HL-60/S4 (cell line): ENCODE data around the gene STAM2.

Source experiments
- in situ Hi-C: fragments of 300-500 bp; cut with MboI; formaldehyde crosslinking; loops from 2 replicates; pipeline ENCODE4 v1.14.3; 2022; ENCODE audit warnings: low sequenced_read_pairs

Gene STAM2

GRCh38 chr2:152078023-152078422 is 97.5 kb downstream of the STAM2 start:
- in situ Hi-C loops = no loop called here

- in situ Hi-C loops = no loop called here
Measured at GRCh38 chr2:152075461-152076050, 100.0 kb downstream of the STAM2 start.

- in situ Hi-C loops = no loop called here
Measured at GRCh38 chr2:152072011-152072410, 103.6 kb downstream of the STAM2 start.

GRCh38 chr2:152071518-152071917 is 104.0 kb downstream of the STAM2 start:
- in situ Hi-C loops = no loop called here

GRCh38 chr2:152071092-152071491 is 104.5 kb downstream of the STAM2 start:
- in situ Hi-C loops = no loop called here

- in situ Hi-C loops = no loop called here
Measured at GRCh38 chr2:152068226-152068625, 107.3 kb downstream of the STAM2 start.

- in situ Hi-C loops = no loop called here
Measured at GRCh38 chr2:152067823-152068222, 107.7 kb downstream of the STAM2 start.
